Neural progenitor cell (in vitro differentiated cells): Measurements from ENCODE around the gene GINS3.
"Not testable (repeated sequence)": the region's sequence is repeated elsewhere in the genome, so short reads cannot be mapped to it uniquely, and the experiment has no call there.

Experiments used
- EZH2phosphoT487 ChIP-seq: fragments of 200-600 bp; sonication (generic); IDR thresholded peaks from 2 replicates; pipeline ENCODE4 v1.6.1; 2017; ENCODE audit warnings: antibody characterized with exemption
- TF ChIP-seq, protein P1 (sequence below): fragments of 200-600 bp; sonication (generic); IDR thresholded peaks from 2 replicates; pipeline ENCODE4 v1.5.1; 2017; ENCODE audit warnings: antibody characterized with exemption, mild to moderate bottlenecking

- TF ChIP-seq, protein P1, sequence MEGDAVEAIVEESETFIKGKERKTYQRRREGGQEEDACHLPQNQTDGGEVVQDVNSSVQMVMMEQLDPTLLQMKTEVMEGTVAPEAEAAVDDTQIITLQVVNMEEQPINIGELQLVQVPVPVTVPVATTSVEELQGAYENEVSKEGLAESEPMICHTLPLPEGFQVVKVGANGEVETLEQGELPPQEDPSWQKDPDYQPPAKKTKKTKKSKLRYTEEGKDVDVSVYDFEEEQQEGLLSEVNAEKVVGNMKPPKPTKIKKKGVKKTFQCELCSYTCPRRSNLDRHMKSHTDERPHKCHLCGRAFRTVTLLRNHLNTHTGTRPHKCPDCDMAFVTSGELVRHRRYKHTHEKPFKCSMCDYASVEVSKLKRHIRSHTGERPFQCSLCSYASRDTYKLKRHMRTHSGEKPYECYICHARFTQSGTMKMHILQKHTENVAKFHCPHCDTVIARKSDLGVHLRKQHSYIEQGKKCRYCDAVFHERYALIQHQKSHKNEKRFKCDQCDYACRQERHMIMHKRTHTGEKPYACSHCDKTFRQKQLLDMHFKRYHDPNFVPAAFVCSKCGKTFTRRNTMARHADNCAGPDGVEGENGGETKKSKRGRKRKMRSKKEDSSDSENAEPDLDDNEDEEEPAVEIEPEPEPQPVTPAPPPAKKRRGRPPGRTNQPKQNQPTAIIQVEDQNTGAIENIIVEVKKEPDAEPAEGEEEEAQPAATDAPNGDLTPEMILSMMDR: not testable (repeated sequence)
- not testable (repeated sequence) for TF ChIP-seq EZH2phosphoT487
These were observed 20.3 kb downstream of the GINS3 start for GRCh38 chr16:58412615-58412970.
